HFF-Myc (cell line): Measurements from ENCODE around the gene UBE2E1.

Experiments
- DNase-seq: peaks from one replicate; pipeline ENCODE4 v3.0.0-alpha.2; 2011; ENCODE audit warnings: low read depth; ENCODE audit errors: extremely low read depth
- H3K4me3 ChIP-seq: replicated peaks from 2 replicates; pipeline ENCODE4 v1.5.1; 2011; ENCODE audit warnings: low read depth, mild to moderate bottlenecking, control low read depth, low read length
- TF ChIP-seq, protein P1 (sequence below): IDR thresholded peaks from 2 replicates; pipeline ENCODE4 v1.5.1; 2012; ENCODE audit warnings: mild to moderate bottlenecking, low read depth, low read length, control low read depth; ENCODE audit errors: missing control alignments

Gene UBE2E1

DNA sequence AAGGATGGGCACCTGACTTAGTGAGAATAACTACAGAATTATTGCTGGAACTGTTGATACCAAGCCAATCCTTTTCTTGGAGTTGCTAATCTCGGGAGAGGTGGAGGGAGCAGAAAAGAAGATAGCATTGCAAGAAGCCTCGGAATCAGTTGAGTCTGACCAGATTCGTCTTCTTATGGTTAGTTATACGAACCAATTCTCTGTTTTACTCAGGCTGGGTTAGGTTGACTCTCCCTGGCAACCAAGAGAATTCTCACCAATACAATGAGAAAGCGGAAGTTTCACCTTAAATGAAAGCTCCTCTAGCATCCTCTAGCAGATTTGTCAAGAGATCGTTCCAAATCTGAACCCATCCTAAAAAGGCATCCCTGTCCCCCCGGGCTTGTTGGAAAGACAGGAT is 43.5 kb upstream of the UBE2E1 start:
- TF ChIP-seq, protein P1, sequence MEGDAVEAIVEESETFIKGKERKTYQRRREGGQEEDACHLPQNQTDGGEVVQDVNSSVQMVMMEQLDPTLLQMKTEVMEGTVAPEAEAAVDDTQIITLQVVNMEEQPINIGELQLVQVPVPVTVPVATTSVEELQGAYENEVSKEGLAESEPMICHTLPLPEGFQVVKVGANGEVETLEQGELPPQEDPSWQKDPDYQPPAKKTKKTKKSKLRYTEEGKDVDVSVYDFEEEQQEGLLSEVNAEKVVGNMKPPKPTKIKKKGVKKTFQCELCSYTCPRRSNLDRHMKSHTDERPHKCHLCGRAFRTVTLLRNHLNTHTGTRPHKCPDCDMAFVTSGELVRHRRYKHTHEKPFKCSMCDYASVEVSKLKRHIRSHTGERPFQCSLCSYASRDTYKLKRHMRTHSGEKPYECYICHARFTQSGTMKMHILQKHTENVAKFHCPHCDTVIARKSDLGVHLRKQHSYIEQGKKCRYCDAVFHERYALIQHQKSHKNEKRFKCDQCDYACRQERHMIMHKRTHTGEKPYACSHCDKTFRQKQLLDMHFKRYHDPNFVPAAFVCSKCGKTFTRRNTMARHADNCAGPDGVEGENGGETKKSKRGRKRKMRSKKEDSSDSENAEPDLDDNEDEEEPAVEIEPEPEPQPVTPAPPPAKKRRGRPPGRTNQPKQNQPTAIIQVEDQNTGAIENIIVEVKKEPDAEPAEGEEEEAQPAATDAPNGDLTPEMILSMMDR, result no peak
- no peak for DNase-seq
- no peak overlapping the region for H3K4me3 ChIP-seq

DNA sequence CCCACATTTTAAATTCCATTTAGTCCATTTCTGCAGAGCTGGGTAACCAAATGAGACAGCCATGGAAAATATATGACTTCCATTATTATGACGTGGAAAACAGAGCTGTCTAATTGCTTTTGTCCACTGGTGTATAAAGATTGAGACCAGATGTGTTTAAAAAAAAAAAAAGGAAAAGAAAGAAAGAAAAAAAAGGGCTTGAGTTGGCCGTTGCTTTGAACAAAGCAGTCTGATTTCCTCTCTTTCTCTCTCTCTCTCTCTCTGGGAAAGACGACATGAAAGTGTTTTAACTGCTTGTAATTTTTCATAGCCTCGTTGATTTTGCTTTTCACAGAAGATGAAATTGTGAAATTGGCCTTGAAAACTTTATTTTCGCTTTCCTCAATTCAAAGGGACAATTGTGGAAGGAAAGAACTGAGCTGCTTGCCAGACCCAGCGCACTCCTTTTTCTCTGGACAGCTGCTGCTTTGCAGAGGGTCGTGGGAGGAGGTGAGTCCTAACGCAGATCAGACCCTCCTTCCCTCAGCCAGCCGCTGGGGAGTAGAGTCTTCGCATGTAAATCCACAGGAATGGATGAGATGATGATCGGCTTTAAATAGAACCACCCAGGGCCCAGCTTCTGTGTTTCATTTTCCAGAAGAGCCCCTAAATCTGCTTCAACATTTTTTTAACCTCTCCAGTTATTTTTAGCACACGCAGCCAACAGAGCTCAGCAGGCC is 42.8 kb upstream of the UBE2E1 start:
- TF ChIP-seq, protein P1, result no peak
- DNase-seq, result no peak
- peak overlapping the region; percentile 16 for H3K4me3 ChIP-seq

DNA sequence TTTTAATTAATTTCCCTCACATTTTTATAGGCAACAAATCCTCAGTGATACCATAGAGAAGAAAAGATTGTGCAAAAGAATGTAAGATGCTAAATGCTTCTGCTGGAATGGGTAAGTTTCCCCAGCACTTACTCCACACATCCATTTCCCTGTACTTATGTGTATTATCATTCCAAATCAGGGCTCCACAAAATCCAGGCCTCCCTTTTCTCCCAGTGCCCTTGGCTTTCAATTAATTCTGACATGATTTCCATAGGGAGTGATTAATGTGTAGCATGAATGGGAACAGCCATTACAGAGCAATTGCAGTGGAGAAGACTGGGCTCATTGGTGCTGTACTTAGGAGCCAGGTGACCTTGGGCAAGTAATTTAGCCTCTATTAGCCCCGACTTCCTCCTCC is 41.3 kb upstream of the UBE2E1 start:
- DNase-seq, result no peak
- TF ChIP-seq, protein P1, result no peak
- H3K4me3 ChIP-seq, result no peak overlapping the region

DNA sequence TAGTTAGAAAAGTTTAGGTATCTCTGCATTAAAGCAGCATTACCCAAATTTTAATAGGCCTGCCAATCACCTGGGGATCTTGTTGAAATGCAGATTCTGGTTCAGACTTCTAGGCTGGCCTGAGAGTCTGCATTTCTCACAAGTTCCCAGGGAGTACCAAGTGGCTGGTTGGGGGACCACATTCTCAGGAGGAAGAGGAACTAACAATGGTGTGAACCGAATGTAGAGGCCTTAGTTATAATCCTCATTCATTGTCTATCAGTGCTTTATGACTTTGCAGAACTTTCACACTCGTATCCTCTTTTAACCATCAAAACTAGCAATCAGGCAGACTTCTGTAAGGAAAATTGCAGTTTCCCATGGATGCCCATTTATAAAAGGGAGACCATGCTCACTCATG is 38.2 kb upstream of the UBE2E1 start:
- no peak for DNase-seq
- TF ChIP-seq, protein P1, result no peak
- H3K4me3 ChIP-seq, result no peak overlapping the region

DNA sequence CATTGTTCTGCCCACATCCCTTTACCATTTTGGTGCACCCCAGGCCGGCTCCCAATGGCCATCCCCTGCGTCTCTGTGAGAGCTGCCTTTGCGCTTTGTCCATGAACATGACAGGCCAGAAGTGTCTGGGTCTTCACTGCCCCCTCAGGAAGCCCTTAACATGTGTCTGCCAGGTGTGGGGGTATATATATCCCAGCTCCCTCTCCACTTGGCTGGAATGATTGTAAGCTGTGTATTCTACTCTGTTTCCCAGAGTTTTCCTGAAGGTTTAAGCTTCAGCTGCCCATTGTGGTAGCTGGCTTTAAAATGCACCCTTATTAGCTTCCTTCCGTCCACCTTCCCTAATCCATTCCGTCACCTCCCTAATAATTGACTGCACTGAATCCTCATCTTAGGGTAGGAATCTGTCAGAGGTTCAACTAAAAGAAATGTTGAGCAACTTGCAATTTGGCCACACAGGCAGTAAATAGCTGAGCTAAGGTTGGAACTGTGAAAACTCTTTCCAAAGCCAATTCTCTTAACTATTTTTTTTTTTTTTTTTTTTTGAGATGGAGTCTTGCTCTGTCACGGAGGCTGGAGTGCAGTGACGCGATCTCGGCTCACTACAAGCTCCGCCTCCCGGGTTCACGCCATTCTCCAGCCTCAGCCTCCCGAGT is 30.4 kb upstream of the UBE2E1 start:
- DNase-seq, result no peak
- H3K4me3 ChIP-seq, result no peak overlapping the region
- TF ChIP-seq, protein P1, result no peak

DNA sequence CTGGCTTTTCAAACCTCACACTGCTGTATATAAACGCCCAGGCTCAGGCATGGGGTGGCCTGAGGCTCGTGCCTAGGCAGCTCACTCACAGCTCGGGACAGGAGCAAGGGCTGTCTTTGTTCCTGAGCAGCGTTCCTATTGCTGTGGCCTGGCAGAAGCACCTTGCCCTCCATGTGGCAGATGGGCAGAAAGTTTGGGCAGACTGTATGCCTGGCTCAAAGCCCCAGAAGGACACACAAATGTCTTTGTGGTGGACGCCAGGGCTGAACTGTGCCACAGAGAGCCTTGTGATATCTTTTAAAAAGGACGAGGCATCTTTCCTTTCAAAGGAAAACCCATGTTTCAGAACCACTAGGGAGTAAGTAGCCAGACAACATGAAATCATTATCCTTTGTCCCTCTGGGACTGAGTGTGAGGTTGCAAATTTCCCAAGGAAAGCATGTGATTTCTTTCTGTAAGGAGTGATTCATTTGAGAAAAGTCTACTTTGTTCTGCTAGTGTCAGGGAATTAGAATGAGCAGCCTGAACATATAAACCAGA is 29.3 kb upstream of the UBE2E1 start:
- H3K4me3 ChIP-seq, result no peak overlapping the region
- DNase-seq, result no peak
- TF ChIP-seq, protein P1, result no peak
